Measurements from ENCODE around the gene TRMT13.

The TRMT13 gene

DNA sequence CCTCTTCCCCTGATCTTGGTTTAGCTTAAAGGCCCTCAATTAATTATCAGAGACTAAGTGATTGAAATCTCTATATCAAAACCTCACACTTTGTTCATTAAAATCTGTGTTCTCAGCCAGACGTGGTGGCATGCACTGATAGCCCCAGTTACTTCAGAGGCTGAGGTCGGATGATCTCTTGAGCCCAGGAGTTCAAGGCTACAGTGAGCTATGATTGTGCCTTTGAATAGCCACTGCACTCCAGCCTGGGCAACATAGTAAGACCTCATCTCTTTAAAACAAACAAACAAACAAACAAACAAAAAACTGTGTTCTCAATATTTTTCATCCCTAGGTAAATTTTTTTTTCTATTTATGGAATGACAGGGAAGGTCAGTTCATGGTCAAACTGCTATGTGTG, 18.7 kb downstream of the TRMT13 start:
- H3K27ac ChIP-seq: no peak overlapping the region
- no peak for TF ChIP-seq ZFX (IDR thresholded peaks at IDR 0.05)
- TF ChIP-seq, protein P1, sequence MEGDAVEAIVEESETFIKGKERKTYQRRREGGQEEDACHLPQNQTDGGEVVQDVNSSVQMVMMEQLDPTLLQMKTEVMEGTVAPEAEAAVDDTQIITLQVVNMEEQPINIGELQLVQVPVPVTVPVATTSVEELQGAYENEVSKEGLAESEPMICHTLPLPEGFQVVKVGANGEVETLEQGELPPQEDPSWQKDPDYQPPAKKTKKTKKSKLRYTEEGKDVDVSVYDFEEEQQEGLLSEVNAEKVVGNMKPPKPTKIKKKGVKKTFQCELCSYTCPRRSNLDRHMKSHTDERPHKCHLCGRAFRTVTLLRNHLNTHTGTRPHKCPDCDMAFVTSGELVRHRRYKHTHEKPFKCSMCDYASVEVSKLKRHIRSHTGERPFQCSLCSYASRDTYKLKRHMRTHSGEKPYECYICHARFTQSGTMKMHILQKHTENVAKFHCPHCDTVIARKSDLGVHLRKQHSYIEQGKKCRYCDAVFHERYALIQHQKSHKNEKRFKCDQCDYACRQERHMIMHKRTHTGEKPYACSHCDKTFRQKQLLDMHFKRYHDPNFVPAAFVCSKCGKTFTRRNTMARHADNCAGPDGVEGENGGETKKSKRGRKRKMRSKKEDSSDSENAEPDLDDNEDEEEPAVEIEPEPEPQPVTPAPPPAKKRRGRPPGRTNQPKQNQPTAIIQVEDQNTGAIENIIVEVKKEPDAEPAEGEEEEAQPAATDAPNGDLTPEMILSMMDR (conservative IDR thresholded peaks at IDR 0.05): no peak

DNA sequence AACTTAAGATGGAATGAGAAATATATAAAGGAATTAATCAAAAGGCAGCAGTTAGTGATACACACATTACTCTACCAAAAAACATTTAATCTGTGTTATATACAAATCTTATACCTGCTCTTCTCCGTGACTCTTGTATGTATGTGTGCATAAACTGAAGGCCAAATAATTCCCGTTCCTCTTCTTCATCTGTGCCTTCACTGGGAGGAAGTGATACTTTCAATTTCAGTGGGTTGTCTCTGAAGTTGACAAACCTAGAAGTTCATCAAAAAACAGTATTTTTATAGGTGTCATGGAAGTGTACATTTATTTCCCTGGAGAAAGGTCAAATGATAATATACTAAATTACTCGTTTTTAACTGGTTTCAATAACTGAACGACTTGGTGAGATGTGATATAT, 19.3 kb downstream of the TRMT13 start:
- H3K27ac ChIP-seq: no peak overlapping the region
- no peak for TF ChIP-seq ZFX (IDR thresholded peaks at IDR 0.05)
- TF ChIP-seq, protein P1 (conservative IDR thresholded peaks at IDR 0.05): no peak

DNA sequence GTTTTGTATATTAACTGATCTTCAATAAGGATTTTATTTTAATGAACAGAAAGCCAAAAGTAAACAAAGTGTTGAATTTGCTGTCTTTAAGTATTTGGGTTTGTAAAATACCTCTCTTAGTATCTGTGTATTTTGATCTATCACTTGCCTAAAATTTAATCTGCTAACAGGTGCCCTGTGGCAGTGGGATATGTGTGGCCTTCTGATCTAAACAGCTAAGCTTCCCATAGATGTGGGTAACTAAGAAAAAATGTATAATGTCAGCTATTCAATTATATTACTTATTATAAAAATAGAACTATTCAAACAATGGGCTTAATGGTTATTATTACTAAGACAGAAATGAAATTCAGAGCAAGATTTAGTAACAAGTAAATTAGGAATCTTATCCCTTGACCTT, 29.9 kb downstream of the TRMT13 start:
- TF ChIP-seq, protein P1 (conservative IDR thresholded peaks at IDR 0.05): no peak
- no peak for TF ChIP-seq ZFX (IDR thresholded peaks at IDR 0.05)
- no peak overlapping the region for H3K27ac ChIP-seq

DNA sequence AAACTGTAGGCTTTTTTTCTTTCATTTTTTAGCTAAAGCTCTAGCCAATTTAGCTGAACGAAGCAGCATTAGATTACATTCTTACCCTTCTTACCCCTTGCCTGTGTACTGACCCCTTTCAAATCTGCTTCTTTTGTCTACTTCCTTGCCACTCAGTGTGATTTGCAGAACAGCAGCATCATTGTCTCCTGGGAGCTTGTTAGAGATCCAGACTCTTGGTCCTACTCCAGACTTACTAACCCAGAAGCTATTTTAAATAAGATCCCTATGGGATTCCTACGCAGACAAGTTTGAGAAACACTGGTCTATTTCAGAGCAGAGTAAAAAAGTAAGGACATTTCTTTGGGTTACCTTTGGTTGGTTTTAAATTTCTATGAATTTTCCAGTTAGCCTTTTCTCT, 31.3 kb downstream of the TRMT13 start:
- no peak for TF ChIP-seq ZFX (IDR thresholded peaks at IDR 0.05)
- TF ChIP-seq, protein P1 (conservative IDR thresholded peaks at IDR 0.05): no peak

DNA sequence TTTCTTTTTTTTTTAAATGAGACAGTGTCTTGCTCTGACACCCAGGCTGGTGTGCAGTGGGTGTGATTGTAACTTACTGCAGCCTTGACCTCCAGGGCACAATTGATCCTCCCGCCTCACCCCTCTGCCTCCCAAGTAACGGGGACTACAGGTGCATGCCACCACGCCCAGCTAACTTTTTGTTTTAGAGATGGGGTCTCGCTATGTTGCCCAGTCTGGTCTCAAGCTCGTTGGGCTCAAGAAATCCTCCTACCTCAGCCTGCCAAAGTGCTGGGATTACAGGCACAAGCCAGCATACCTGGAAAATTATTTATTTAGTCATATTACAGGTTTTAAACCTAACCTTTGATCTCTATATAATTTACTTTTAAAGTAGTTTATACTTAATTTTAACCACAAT, 31.7 kb downstream of the TRMT13 start:
- no peak overlapping the region for H3K27ac ChIP-seq
- TF ChIP-seq ZFX (IDR thresholded peaks at IDR 0.05): no peak
- TF ChIP-seq, protein P1 (conservative IDR thresholded peaks at IDR 0.05): no peak

More for the DNA sequence above, 31.3 kb downstream of the TRMT13 start:
- H3K27ac ChIP-seq: no peak overlapping the region

DNA sequence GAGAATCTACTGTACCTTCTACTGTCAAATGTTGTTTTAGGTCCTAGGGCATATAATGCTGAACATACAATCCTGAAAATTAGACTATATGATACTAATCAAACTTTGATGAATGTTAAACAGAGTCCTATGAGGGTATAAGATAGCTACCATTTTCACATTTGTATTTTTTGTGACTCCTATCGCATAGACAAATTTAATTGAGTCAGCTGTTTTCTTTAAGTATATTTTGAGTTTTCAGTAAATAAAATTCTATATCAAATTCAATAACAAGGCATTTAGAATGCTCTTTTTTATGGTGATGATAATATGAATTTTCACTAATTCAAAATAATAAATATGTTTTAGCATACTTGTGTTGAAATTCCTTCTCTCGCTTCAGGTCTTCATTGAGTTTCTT, 35.1 kb downstream of the TRMT13 start:
- TF ChIP-seq, protein P1 (conservative IDR thresholded peaks at IDR 0.05): no peak
- TF ChIP-seq ZFX (IDR thresholded peaks at IDR 0.05): no peak
- H3K27ac ChIP-seq: no peak overlapping the region

DNA sequence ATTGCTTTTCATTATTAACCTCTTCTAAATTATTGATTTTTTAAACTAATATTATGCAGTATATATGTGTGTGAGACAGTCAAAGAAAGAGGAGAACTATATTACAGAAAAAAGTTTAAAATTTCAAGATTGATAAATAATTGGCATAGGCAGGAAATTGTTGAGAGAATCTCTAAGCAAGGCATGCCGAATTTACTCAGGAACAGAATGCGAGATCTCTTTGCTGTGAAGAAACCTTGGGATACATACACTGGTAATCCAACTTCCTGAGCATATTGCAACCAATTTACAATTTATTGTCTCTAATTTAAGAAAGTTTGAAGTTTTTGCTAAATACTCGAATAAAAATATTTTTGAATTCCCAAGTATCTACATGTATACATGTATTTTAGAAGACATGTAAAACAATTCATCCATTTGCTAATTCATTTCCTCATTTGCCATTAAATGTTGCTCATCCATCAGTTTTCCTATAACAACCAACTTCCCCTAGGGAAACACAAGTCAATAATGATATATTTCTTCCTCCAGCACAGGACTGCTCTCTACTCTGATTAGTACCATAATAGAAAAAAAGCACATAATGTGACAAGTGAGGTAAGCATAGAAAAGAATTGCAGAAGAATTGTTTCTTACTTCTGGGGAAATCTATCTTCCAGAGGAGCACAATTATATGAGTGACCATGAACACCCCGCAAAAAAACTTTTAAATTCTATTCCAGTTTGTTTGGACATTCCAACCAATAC, 44.5 kb downstream of the TRMT13 start:
- TF ChIP-seq, protein P1 (conservative IDR thresholded peaks at IDR 0.05): no peak
- no peak for TF ChIP-seq ZFX (IDR thresholded peaks at IDR 0.05)
- no peak overlapping the region for H3K27ac ChIP-seq

Data from C4-2B (cell line).